DMS53 treated with DMSO at 0.1 percent for 48 hours (cell line): ENCODE measurements around the gene KMO.

Experiments used
- DNase-seq: peaks from one replicate; lab custom pipeline; 2025; ENCODE audit not compliant: unreplicated experiment; lab: John Stamatoyannopoulos, UW

The KMO gene

DNA sequence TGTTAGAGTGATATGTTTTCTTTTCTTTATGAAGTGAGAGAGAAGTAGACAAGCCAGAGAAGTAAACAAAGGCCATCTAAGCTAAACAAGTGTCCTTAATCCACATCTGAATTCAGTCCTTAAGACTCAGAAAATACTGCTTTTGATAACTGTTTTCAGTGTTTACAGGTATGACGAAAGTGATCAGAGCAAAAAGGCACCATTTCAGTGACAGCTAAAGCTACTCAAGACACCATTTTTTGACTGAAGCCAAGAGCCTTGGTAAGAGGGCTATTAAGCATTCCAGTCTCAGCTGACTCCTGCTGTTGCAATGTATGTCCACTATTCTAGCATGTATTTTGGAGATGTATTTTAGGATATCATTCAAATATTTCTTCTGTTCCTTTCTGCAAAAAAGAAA, 4.1 kb downstream of the KMO start:
- no peak for DNase-seq

DNA sequence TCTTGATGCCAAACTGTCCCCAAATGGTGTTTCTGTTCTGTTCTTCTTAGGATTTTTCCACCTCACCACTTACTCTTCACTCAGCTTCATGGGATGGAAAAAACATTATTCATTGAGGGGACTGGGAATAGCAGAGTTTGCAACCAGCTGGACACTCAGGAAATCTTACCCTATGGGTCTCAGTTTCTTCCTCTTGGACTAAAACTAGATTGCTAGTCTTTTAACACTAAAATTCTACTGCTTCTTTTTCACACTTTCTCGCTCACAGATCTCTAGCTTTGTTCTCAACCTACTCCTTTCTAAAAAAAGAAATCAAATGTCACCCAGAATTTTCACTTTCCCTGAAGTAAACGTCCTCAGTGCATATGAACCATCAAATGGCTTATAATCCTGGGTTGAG, 4.8 kb downstream of the KMO start:
- no peak for DNase-seq

GRCh38 chr1:241542199-241542907, 10.2 kb downstream of the KMO start:
- no peak for DNase-seq

DNA sequence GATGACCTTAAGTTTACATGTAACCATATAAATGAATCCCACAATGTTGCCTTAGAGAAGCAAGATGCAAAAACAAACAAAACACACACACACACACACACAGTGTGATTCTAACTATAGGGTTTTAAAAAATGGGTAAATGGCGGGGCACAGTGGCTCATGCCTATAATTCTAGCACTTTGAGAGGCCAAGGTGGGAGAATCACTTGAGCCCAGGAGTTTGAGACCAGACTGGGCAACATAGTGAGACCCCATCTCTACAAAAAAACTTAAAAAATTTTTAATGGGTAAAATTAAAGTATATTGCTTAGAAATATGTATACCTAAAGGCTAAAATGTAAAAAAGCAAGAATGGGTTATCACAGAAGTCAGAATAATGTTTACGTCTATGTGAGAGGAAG, 15.8 kb downstream of the KMO start:
- DNase-seq, result no peak

- no peak for DNase-seq
Measured at GRCh38 chr1:241550318-241550717, 18.1 kb downstream of the KMO start.

GRCh38 chr1:241551759-241552638, 19.8 kb downstream of the KMO start:
- DNase-seq, result no peak

DNA sequence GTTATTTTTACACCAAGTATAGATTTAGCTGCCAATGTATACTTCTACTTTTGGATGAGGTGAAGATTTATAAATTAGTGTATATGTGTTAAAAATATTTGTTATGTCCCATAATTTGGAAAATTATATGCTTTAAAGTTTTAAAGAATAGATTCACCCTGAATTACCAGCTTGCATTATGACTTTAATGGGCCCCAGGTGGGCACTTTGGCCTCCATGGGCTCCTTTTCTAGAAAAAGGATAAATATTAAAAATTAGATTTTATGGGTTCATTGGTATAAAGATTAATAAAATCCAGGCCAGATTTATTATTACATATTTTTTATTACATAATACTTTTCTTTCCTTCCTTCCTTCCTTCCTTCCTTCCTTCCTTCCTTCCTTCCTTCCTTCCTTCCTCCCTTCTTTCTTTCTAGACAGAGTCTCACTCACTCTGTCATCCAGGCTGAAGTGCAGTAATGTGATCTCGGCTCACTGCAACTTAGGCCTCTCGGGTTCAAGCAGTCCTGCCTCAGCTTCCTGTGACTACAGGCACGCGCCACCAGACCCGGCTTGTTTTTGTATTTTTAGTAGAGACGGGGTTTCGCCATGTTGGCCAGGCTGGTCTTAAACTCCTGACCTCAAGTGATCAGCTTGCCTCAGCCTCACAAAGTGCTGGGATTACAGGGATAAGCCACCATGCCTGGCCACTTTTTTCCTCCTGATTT, 21.9 kb downstream of the KMO start:
- no peak for DNase-seq

DNA sequence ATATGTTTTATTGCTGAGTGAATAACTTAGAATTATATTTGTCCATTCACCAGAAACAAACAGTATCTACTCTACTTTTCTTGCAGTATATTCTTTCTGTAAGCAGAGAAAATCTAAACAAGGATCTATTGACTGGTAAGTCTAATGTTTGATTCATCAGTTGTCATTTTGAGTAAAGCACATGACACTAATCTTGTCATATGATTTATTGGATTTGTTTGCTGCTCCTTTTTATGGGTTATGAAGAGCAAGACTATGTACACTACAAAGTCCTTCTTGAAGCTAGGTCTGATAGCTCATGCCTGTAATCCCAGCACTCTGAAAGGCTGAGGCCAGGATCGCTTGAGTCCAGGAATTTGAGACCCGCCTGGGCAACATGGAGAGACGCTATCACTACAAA, 23.3 kb downstream of the KMO start:
- no peak for DNase-seq

- DNase-seq, result no peak
Measured at GRCh38 chr1:241557031-241557430, 24.9 kb downstream of the KMO start.

- no peak for DNase-seq
Measured at GRCh38 chr1:241557551-241558193, 25.5 kb downstream of the KMO start.

- no peak for DNase-seq
Measured at GRCh38 chr1:241560146-241560848, 28.1 kb downstream of the KMO start.

DNA sequence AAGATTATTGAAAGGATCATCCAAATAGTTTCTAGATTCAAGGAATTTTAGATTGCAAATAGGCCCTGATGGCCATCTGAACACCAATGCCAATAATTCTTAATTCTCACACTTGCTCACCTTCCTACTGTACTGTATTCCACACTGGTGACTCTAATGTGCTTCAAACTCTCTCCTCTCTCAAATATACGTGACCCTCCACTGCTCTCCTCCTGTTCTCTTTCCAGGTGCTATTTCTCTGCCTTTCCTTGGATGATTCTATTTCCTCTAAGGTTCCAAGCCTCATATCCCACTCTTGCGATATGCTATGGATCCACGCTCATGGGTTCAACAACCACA, 28.6 kb downstream of the KMO start:
- DNase-seq, result no peak

DNA sequence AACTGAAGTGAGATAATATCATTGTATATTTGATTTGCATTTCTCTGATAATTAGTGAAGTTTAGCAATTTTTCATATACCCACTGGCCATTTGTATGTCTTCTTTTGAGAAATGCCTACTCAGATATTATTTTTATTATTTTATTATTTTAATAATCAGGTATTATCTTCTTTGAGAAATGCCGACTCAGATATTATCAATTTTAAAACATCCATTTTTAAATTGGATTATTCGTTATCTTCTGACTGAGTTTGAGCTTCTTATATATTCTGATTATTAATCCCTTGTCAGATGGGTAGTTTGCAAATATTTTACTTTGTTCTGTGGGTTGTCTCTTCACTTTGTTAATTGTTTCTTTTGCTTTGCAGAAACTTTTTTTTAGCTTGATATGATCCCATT, 37.7 kb downstream of the KMO start:
- no peak for DNase-seq

DNA sequence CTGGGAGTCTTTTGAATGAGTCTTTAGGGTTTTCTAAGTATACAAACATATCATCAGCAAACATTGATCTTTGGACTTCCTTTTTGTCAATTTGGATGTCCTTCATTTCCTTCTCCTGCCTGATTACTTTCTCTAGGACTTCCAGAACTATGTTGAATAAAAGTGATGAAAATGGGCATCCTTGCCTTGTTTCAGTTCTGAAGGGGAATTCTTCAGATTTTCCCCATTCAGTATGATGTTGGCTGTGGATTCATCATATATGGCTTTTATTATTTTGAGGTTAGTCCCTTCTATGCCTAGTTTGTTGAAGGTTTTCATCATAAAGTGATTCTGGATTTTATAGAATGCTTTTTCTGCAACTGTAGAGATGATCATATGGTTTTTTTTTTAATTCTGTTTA, 42.0 kb downstream of the KMO start:
- no peak for DNase-seq

DNA sequence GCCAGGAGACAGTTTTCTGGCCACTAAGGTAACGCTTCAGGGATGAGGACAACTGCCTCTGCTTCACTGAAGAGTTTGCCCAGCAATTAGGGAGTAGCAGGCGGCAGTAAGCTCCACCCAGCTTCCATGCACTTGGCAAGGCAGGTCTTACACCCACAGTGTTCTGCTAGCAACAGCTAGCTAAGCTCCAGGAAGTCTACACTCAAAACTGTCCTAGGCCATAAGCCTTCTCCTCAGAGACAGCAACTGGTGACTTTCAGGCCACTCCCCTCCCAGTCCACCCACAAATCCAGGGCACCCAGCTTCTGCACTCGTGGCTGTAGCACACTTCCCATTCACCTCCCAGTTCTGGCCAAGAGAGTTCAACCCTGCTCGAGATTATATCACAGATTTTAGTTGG, 47.3 kb downstream of the KMO start:
- DNase-seq, result no peak

- DNase-seq, result peak; percentile 56
Measured at GRCh38 chr1:241582921-241583321, 50.7 kb downstream of the KMO start.

DNA sequence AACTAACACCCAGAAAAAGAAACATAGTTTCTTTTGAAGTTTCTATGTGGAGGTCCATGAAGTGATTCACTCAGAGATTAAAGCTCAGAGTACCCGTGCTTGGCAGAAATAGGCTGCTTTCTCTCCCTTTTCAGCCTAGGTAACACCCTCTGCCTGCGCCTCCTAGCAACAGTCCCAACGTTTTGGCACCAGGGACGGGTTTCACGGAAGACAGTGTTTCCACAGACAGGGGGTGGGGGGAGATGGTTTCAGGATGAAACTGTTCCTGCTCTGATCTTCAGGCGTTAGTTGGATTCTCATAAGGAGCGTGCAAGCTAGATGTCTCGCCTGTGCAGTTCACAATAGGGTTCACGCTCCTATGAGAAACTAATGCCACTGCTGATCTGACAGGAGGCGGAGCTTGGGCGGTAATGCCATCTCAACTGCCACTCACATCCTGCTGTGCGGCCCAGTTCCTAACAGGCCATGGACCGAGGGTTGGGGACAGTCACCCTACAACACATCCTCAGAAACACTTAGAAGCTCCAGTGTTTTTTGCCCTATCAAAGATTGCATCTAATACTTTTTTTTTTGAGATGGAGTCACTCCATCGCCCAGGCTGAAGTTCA, 54.8 kb downstream of the KMO start:
- DNase-seq, result no peak

GRCh38 chr1:241589521-241589920, 57.3 kb downstream of the KMO start:
- DNase-seq, result no peak

DNA sequence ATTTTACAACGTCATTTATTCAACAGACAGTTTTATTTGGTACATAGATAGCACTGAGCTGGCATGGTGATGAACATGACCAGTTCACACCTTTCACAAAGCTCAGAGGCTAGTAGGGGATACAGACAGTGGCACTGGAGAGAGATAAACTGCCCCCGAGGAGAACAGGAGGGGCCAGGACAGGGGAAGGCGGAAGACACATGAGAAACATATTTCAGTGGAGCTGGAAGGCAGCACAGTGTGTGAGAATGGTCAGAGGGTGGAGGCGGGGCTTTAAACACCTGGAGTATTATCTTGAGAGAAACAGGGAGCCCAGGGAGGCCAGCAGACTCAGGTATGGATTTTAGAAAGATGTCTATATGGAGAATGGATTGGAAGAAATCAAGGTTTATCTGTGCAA, 58.5 kb downstream of the KMO start:
- no peak for DNase-seq

DNA sequence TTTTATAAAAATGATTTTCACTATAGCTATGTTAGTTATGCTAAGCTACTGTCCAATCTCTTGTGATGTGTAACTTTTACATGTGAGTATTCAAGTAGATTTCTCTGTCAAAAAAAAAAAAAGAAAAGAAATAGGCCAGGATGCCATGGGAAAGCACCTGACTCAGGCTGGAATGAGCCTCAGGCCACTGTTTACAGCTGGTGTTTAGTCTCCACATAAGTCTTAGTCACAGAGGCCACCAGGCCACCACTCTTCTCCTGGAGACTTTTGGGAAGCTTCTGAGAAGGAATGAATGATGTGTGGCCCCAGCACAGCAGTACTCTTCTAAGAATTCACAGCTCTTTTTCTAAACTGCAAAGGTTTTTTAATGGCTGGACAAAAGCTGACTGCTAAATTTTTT, 59.1 kb downstream of the KMO start:
- DNase-seq, result no peak

DNA sequence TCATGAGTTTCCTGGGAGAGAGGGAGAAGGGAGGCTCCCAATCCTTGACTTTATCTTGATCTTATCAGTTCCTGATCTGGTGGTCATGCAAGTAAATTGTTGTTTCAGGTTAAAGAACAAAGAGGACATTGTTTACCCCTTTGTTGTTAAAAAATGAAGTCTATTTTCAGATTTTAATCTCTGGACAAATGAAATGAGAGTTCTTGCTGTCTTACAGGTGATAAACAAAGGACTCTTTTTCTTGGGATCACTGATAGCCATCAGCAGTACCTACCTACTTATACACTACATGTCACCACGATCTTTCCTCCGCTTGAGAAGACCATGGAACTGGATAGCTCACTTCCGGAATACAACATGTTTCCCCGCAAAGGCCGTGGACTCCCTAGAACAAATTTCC, 59.6 kb downstream of the KMO start:
- DNase-seq, result no peak
